Endothelial cell of umbilical vein (primary cell): ENCODE data around the gene DDHD1.

Source experiments
- CTCF ChIP-seq, 2 donors: IDR thresholded peaks; 1 replicate in 1 of 2; 2 replicates in 1 of 2; pipeline ENCODE4 v1.5.1; 2011; ENCODE audit warnings: low read length in 2 of 2, mild to moderate bottlenecking in 2 of 2, moderate library complexity in 2 of 2, control low read depth in 1 of 2, inconsistent platforms in 1 of 2, low read depth in 1 of 2; ENCODE audit not compliant: insufficient read depth in 1 of 2; ENCODE audit errors: extremely low read depth in 1 of 2
- JUN ChIP-seq: IDR thresholded peaks from 2 replicates; pipeline ENCODE4 v1.6.1; 2011; ENCODE audit warnings: borderline replicate concordance, low read depth; ENCODE audit not compliant: insufficient read length, insufficient read depth
- POLR2A ChIP-seq: IDR thresholded peaks from 2 replicates; pipeline ENCODE4 v1.6.1; 2012; ENCODE audit warnings: low read depth, mild to moderate bottlenecking, control low read depth, low read length

GRCh38 chr14:53037016-53037415 is 116.1 kb downstream of the DDHD1 start:
- no peak for TF ChIP-seq JUN
- TF ChIP-seq POLR2A: no peak
- TF ChIP-seq CTCF (IDR thresholded peaks at IDR 0.05; ENCODE audit: extremely low read depth in 1 of 2, insufficient read depth in 1 of 2, low read depth in 1 of 2, low read length in 2 of 2): no peak
